RWPE2 (cell line): ENCODE data around the gene DCHS1.

Source experiments
- ATAC-seq: fragments of 200-7000 bp; cut with Tn5 transposase; 3 replicates; pipeline ENCODE4 v1.9.1; 2021; ENCODE audit warnings: low read depth
- DNase-seq: peaks from one replicate; pipeline ENCODE4 v3.0.0-alpha.2; 2020; ENCODE audit warnings: low spot score
- H3K27ac ChIP-seq: fragments of 450-650 bp; 2 replicates; pipeline ENCODE4 v1.5.1; 2017; ENCODE audit warnings: mild to moderate bottlenecking; ENCODE audit not compliant: poor library complexity, severe bottlenecking
- H3K27me3 ChIP-seq: fragments of 250-450 bp; sonication (Bioruptor Pico); 2 replicates; pipeline ENCODE4 v1.5.1; 2021; ENCODE audit warnings: mild to moderate bottlenecking, moderate library complexity; ENCODE audit not compliant: insufficient read depth, poor library complexity, severe bottlenecking
- H3K36me3 ChIP-seq: fragments of 250-450 bp; sonication (Bioruptor Pico); 2 replicates; pipeline ENCODE4 v1.5.1; 2020; ENCODE audit warnings: low read depth, mild to moderate bottlenecking, moderate library complexity
- H3K4me1 ChIP-seq: fragments of 250-450 bp; sonication (Bioruptor Pico); 2 replicates; pipeline ENCODE4 v1.5.1; 2021; ENCODE audit warnings: mild to moderate bottlenecking, moderate library complexity; ENCODE audit not compliant: insufficient read depth, poor library complexity, severe bottlenecking
- H3K4me3 ChIP-seq: fragments of 250-450 bp; sonication (Bioruptor Pico); 2 replicates; pipeline ENCODE4 v1.5.1; 2021; ENCODE audit warnings: mild to moderate bottlenecking, moderate library complexity; ENCODE audit not compliant: severe bottlenecking
- H3K9me3 ChIP-seq: fragments of 250-450 bp; sonication (Bioruptor Pico); 2 replicates; pipeline ENCODE4 v1.5.1; 2021; ENCODE audit warnings: mild to moderate bottlenecking, moderate library complexity; ENCODE audit not compliant: severe bottlenecking
- CTCF ChIP-seq: fragments of 450-650 bp; IDR thresholded peaks from one replicate; pipeline ENCODE4 v1.5.1; 2017; ENCODE audit warnings: mild to moderate bottlenecking, moderate library complexity; ENCODE audit not compliant: poor library complexity, severe bottlenecking

DCHS1 gene

GRCh38 chr11:6587360-6587953 is 68.2 kb downstream of the DCHS1 start:
- H3K4me1 ChIP-seq: no peaks in the 10 kb centered on the region
- H3K4me3 ChIP-seq: no peak overlapping the region
- no peak overlapping the region for H3K27ac ChIP-seq
- no peak for TF ChIP-seq CTCF
- H3K36me3 ChIP-seq: peaks cover 10% of the 10 kb centered on the region; the same call in 1 of the 2 replicates
- DNase-seq (no peak), ATAC-seq (peak; percentile 19; the same call in 2 of the 3 replicates)
- H3K27me3 ChIP-seq: no peaks in the 10 kb centered on the region
- H3K9me3 ChIP-seq: peaks cover 10% of the 10 kb centered on the region

GRCh38 chr11:6586434-6587359 is 68.9 kb downstream of the DCHS1 start:
- TF ChIP-seq CTCF: no peak
- Histone ChIP-seq H3K4me1 (no peaks in the 10 kb centered on the region), H3K27ac (no peak overlapping the region), H3K27me3 (no peaks in the 10 kb centered on the region), H3K9me3 (peaks cover 10% of the 10 kb centered on the region), H3K36me3 (peaks cover 9% of the 10 kb centered on the region; the same call in 1 of the 2 replicates), H3K4me3 (no peak overlapping the region)
- DNase-seq (no peak), ATAC-seq (no peak)

GRCh38 chr11:6584528-6584927 is 71.1 kb downstream of the DCHS1 start:
- Histone ChIP-seq H3K27ac (no peak overlapping the region), H3K9me3 (peaks cover 10% of the 10 kb centered on the region), H3K4me3 (no peak overlapping the region), H3K27me3 (no peaks in the 10 kb centered on the region), H3K4me1 (no peaks in the 10 kb centered on the region), H3K36me3 (peaks cover 6% of the 10 kb centered on the region; the same call in 1 of the 2 replicates)
- TF ChIP-seq CTCF: no peak
- ATAC-seq (no peak), DNase-seq (no peak)

GRCh38 chr11:6583584-6583983 is 72.0 kb downstream of the DCHS1 start:
- TF ChIP-seq CTCF: no peak
- DNase-seq (no peak), ATAC-seq (no peak)
- H3K27me3 ChIP-seq: no peaks in the 10 kb centered on the region
- no peaks in the 10 kb centered on the region for H3K4me1 ChIP-seq
- H3K27ac ChIP-seq: no peak overlapping the region
- no peak overlapping the region for H3K4me3 ChIP-seq
- peaks cover under 1% of the 10 kb centered on the region; the same call in 1 of the 2 replicates for H3K36me3 ChIP-seq
- H3K9me3 ChIP-seq: peaks cover 10% of the 10 kb centered on the region
